Naive B cell (primary cell): ENCODE data around the gene TPRA1. TPM values are rescaled to one million over a fixed set of nuclear protein-coding genes. Genes with fewer than 3 reads are reported as not detected.

Experiments
- ATAC-seq, 2 donors: fragments of 150-1000 bp; cut with Tn5 transposase; 2 replicates each; pipeline ENCODE4 v1.10.0; 2021; ENCODE audit warnings: low read depth in 2 of 2, mild to moderate bottlenecking in 2 of 2, moderate library complexity in 2 of 2
- DNase-seq: peaks from one replicate; pipeline ENCODE4 v3.0.0; 2022
- H3K27ac Mint-ChIP-seq, 6 donors: one replicate each; pipeline ENCODE4 v1.8.0; 2020 to 2022; ENCODE audit warnings: mild to moderate bottlenecking in 6 of 6, mixed read lengths in 6 of 6, moderate library complexity in 5 of 6, inconsistent platforms in 2 of 6
- H3K27me3 Mint-ChIP-seq, 3 donors: one replicate each; pipeline ENCODE4 v1.8.0; 2021 to 2022; ENCODE audit warnings: mixed read lengths in 3 of 3, mild to moderate bottlenecking in 1 of 3
- H3K36me3 Mint-ChIP-seq, 2 donors: one replicate each; pipeline ENCODE4 v1.8.0; 2020 to 2022; ENCODE audit warnings: mixed read lengths in 2 of 2, inconsistent platforms in 1 of 2, mild to moderate bottlenecking in 1 of 2
- H3K4me1 Mint-ChIP-seq, 3 donors: one replicate each; pipeline ENCODE4 v1.8.0; 2020 to 2022; ENCODE audit warnings: mixed read lengths in 3 of 3, inconsistent platforms in 1 of 3, mild to moderate bottlenecking in 1 of 3, moderate library complexity in 1 of 3
- H3K4me3 Mint-ChIP-seq, 8 donors: one replicate each; pipeline ENCODE4 v1.8.0; 2020 to 2022; ENCODE audit warnings: mild to moderate bottlenecking in 8 of 8, mixed read lengths in 8 of 8, moderate library complexity in 8 of 8, inconsistent platforms in 2 of 8
- H3K9me3 Mint-ChIP-seq, 7 donors: one replicate each; pipeline ENCODE4 v1.8.0; 2020 to 2022; ENCODE audit warnings: mixed read lengths in 7 of 7, mild to moderate bottlenecking in 5 of 7, inconsistent platforms in 2 of 7, moderate library complexity in 1 of 7
- polyA plus RNA-seq, 6 donors: library from polyadenylated mRNA; unstranded; fragments of 300-500 nt; fragmentation: Illumina TruSeq; gene quantifications; one replicate each; pipeline ENCODE4 v1.2.3, GENCODE V29; 2021; ENCODE audit warnings: low read depth in 6 of 6

Gene TPRA1
- polyA plus RNA-seq, 6 donors from 2014 or later, result 11.0 to 37.0 (median 18.2) TPM

GRCh38 chr3:127544192-127544802 is 46.2 kb downstream of the TPRA1 start:
- DNase-seq, result peak; percentile 51
- Mint-ChIP-seq H3K4me1 (peaks cover 13 to 17% (median 15%) of the 10 kb centered on the region in 3 donors), H3K4me3 (peak overlapping the region in 1 of 8 donors; percentile 45), H3K27ac (peak overlapping the region in 2 of 6 donors; percentile 32 to 72), H3K36me3 (no peaks in the 10 kb centered on the region), H3K9me3 (no peaks in the 10 kb centered on the region), H3K27me3 (no peaks in the 10 kb centered on the region)
- ATAC-seq, result peak; percentile 64

GRCh38 chr3:127543441-127543840 is 47.1 kb downstream of the TPRA1 start:
- Mint-ChIP-seq H3K9me3 (no peaks in the 10 kb centered on the region), H3K36me3 (no peaks in the 10 kb centered on the region), H3K4me1 (peaks cover 13 to 16% (median 15%) of the 10 kb centered on the region in 3 donors), H3K27ac (peak overlapping the region in 1 of 6 donors; percentile 54), H3K4me3 (no peak overlapping the region), H3K27me3 (no peaks in the 10 kb centered on the region)
- DNase-seq, result no peak
- ATAC-seq, result no peak

- peaks cover 0 to 6% (median 4%) of the 10 kb centered on the region in 3 donors for H3K27me3 Mint-ChIP-seq
- no peak overlapping the region for H3K27ac Mint-ChIP-seq
- no peak overlapping the region for H3K4me3 Mint-ChIP-seq
- no peak for ATAC-seq
- no peak for DNase-seq
- no peaks in the 10 kb centered on the region for H3K36me3 Mint-ChIP-seq
- H3K4me1 Mint-ChIP-seq, result peaks cover 8 to 13% (median 11%) of the 10 kb centered on the region in 3 donors
- H3K9me3 Mint-ChIP-seq, result no peaks in the 10 kb centered on the region
These were observed 48.0 kb downstream of the TPRA1 start for GRCh38 chr3:127542441-127542952.

GRCh38 chr3:127541320-127541719 is 49.2 kb downstream of the TPRA1 start:
- Mint-ChIP-seq H3K27me3 (peaks cover 5 to 17% (median 5%) of the 10 kb centered on the region in 3 donors), H3K27ac (no peak overlapping the region), H3K36me3 (no peaks in the 10 kb centered on the region), H3K4me1 (peaks cover 4 to 14% (median 8%) of the 10 kb centered on the region in 3 donors), H3K4me3 (peak overlapping the region in 1 of 8 donors; percentile 53), H3K9me3 (no peaks in the 10 kb centered on the region)
- DNase-seq (no peak), ATAC-seq (no peak)

- Mint-ChIP-seq H3K4me1 (peaks cover 5 to 18% (median 7%) of the 10 kb centered on the region in 3 donors), H3K4me3 (no peak overlapping the region), H3K9me3 (no peaks in the 10 kb centered on the region), H3K27ac (peak overlapping the region in 1 of 6 donors; percentile 44), H3K27me3 (peaks cover 5 to 24% (median 11%) of the 10 kb centered on the region in 3 donors), H3K36me3 (no peaks in the 10 kb centered on the region)
- DNase-seq (no peak), ATAC-seq (no peak)
These were observed 51.0 kb downstream of the TPRA1 start for GRCh38 chr3:127539366-127540060.

GRCh38 chr3:127538569-127538968 is 52.0 kb downstream of the TPRA1 start:
- no peak overlapping the region for H3K27ac Mint-ChIP-seq
- H3K27me3 Mint-ChIP-seq, result peaks cover 5 to 24% (median 11%) of the 10 kb centered on the region in 3 donors
- peaks cover 7 to 18% (median 9%) of the 10 kb centered on the region in 3 donors for H3K4me1 Mint-ChIP-seq
- H3K4me3 Mint-ChIP-seq, result no peak overlapping the region
- ATAC-seq, result no peak
- no peaks in the 10 kb centered on the region for H3K9me3 Mint-ChIP-seq
- H3K36me3 Mint-ChIP-seq, result no peaks in the 10 kb centered on the region
- DNase-seq, result no peak

- Mint-ChIP-seq H3K27me3 (peaks cover 5 to 24% (median 11%) of the 10 kb centered on the region in 3 donors), H3K4me1 (peaks cover 7 to 18% (median 9%) of the 10 kb centered on the region in 3 donors), H3K36me3 (no peaks in the 10 kb centered on the region), H3K27ac (peak overlapping the region in 2 of 6 donors; percentile 33 to 62), H3K4me3 (peak overlapping the region in 2 of 8 donors; percentile 44 to 61), H3K9me3 (no peaks in the 10 kb centered on the region)
- DNase-seq, result no peak
- peak in 1 of 2 donors; percentile 30 for ATAC-seq
These were observed 53.4 kb downstream of the TPRA1 start for GRCh38 chr3:127536830-127537812.

GRCh38 chr3:127535901-127536829 is 54.4 kb downstream of the TPRA1 start:
- Mint-ChIP-seq H3K27ac (peak overlapping the region in 4 of 6 donors; percentile 10 to 93 (median 60)), H3K4me3 (peak overlapping the region in 2 of 8 donors; percentile 33 to 44), H3K9me3 (no peaks in the 10 kb centered on the region), H3K4me1 (peaks cover 7 to 18% (median 9%) of the 10 kb centered on the region in 3 donors), H3K27me3 (peaks cover 5 to 24% (median 11%) of the 10 kb centered on the region in 3 donors), H3K36me3 (no peaks in the 10 kb centered on the region)
- DNase-seq (no peak), ATAC-seq (peak in 1 of 2 donors; percentile 14)

GRCh38 chr3:127535106-127535785 is 55.3 kb downstream of the TPRA1 start:
- no peak for ATAC-seq
- Mint-ChIP-seq H3K27ac (no peak overlapping the region), H3K36me3 (no peaks in the 10 kb centered on the region), H3K27me3 (peaks cover 5 to 24% (median 11%) of the 10 kb centered on the region in 3 donors), H3K4me3 (no peak overlapping the region), H3K4me1 (peaks cover 7 to 18% (median 9%) of the 10 kb centered on the region in 3 donors), H3K9me3 (no peaks in the 10 kb centered on the region)
- DNase-seq, result no peak

- DNase-seq (no peak), ATAC-seq (no peak)
- peaks cover 5 to 24% (median 11%) of the 10 kb centered on the region in 3 donors for H3K27me3 Mint-ChIP-seq
- H3K4me1 Mint-ChIP-seq, result peaks cover 7 to 18% (median 9%) of the 10 kb centered on the region in 3 donors
- H3K4me3 Mint-ChIP-seq, result no peak overlapping the region
- H3K9me3 Mint-ChIP-seq, result no peaks in the 10 kb centered on the region
- no peaks in the 10 kb centered on the region for H3K36me3 Mint-ChIP-seq
- no peak overlapping the region for H3K27ac Mint-ChIP-seq
These were observed 56.0 kb downstream of the TPRA1 start for GRCh38 chr3:127534564-127534963.

- H3K4me3 Mint-ChIP-seq, result no peak overlapping the region
- H3K4me1 Mint-ChIP-seq, result peaks cover 7 to 18% (median 9%) of the 10 kb centered on the region in 3 donors
- no peak for DNase-seq
- peaks cover 5 to 24% (median 11%) of the 10 kb centered on the region in 3 donors for H3K27me3 Mint-ChIP-seq
- H3K36me3 Mint-ChIP-seq, result no peaks in the 10 kb centered on the region
- no peaks in the 10 kb centered on the region for H3K9me3 Mint-ChIP-seq
- ATAC-seq, result no peak
- no peak overlapping the region for H3K27ac Mint-ChIP-seq
These were observed 56.4 kb downstream of the TPRA1 start for GRCh38 chr3:127534161-127534451.
